GM21786 (cell line): Measurements from ENCODE around the gene IL6ST.
A peak's percentile ranks its signal among the peaks of the same experiment; 100 is the strongest.
"Not testable (repeated sequence)": the region's sequence is repeated elsewhere in the genome, so short reads cannot be mapped to it uniquely, and the experiment has no call there.

Experiments used
- ATAC-seq: cut with Tn5 transposase; IDR thresholded peaks from one replicate; pipeline ENCODE4 v1.9.1; 2021; ENCODE audit not compliant: unreplicated experiment

IL6ST gene

GRCh38 chr5:55969956-55970355, 24.8 kb downstream of the IL6ST start:
- no peak for ATAC-seq

- no peak for ATAC-seq
Measured at GRCh38 chr5:55966284-55966683, 28.5 kb downstream of the IL6ST start.

GRCh38 chr5:55965525-55965924, 29.2 kb downstream of the IL6ST start:
- ATAC-seq: no peak

GRCh38 chr5:55960779-55961178, 34.0 kb downstream of the IL6ST start:
- ATAC-seq: no peak

GRCh38 chr5:55959208-55959607, 35.6 kb downstream of the IL6ST start:
- ATAC-seq: no peak

- ATAC-seq: not testable (repeated sequence)
Measured at GRCh38 chr5:55941154-55941553, 53.6 kb downstream of the IL6ST start.

- not testable (repeated sequence) for ATAC-seq
Measured at GRCh38 chr5:55937598-55937997, 57.2 kb downstream of the IL6ST start.

- peak; percentile 74 for ATAC-seq
Measured at GRCh38 chr5:55936100-55936693, 58.6 kb downstream of the IL6ST start.

- ATAC-seq: no peak
Measured at GRCh38 chr5:55935371-55935770, 59.4 kb downstream of the IL6ST start.

GRCh38 chr5:55934720-55935119, 60.0 kb downstream of the IL6ST start:
- no peak for ATAC-seq

GRCh38 chr5:55934115-55934613, 60.6 kb downstream of the IL6ST start:
- ATAC-seq: no peak

GRCh38 chr5:55933377-55934114, 61.2 kb downstream of the IL6ST start:
- no peak for ATAC-seq

- no peak for ATAC-seq
Measured at GRCh38 chr5:55932700-55933099, 62.1 kb downstream of the IL6ST start.

GRCh38 chr5:55929020-55929799, 65.6 kb downstream of the IL6ST start:
- no peak for ATAC-seq

GRCh38 chr5:55927861-55928655, 66.7 kb downstream of the IL6ST start:
- no peak for ATAC-seq

- no peak for ATAC-seq
Measured at GRCh38 chr5:55926476-55926875, 68.3 kb downstream of the IL6ST start.

- ATAC-seq: no peak
Measured at GRCh38 chr5:55925712-55926111, 69.1 kb downstream of the IL6ST start.

- no peak for ATAC-seq
Measured at GRCh38 chr5:55925181-55925580, 69.6 kb downstream of the IL6ST start.

- no peak for ATAC-seq
Measured at GRCh38 chr5:55924744-55925143, 70.0 kb downstream of the IL6ST start.

GRCh38 chr5:55923865-55924500, 70.8 kb downstream of the IL6ST start:
- ATAC-seq: no peak
